BLaER1 (cell line): ENCODE results near the gene AKAP7.
"Not testable (repeated sequence)": the region's sequence is repeated elsewhere in the genome, so short reads cannot be mapped to it uniquely, and the experiment has no call there.

ENCODE experiments used
- H3K27ac ChIP-seq: shearing (Covaris generic); formaldehyde crosslinking; 2 replicates; pipeline ENCODE4 v1.8.1; 2022
- H3K27me3 ChIP-seq: shearing (Covaris generic); formaldehyde crosslinking; 2 replicates; pipeline ENCODE4 v1.8.1; 2022
- H3K36me3 ChIP-seq: shearing (Covaris generic); formaldehyde crosslinking; 2 replicates; pipeline ENCODE4 v1.8.1; 2022
- H3K4me1 ChIP-seq: shearing (Covaris generic); formaldehyde crosslinking; 2 replicates; pipeline ENCODE4 v1.8.1; 2022
- H3K4me2 ChIP-seq: shearing (Covaris generic); formaldehyde crosslinking; 2 replicates; pipeline ENCODE4 v1.8.1; 2022
- H3K4me3 ChIP-seq: shearing (Covaris generic); formaldehyde crosslinking; 2 replicates; pipeline ENCODE4 v1.8.1; 2022
- H3K9ac ChIP-seq: shearing (Covaris generic); formaldehyde crosslinking; 2 replicates; pipeline ENCODE4 v1.8.1; 2022
- H3K9me3 ChIP-seq: shearing (Covaris generic); formaldehyde crosslinking; 2 replicates; pipeline ENCODE4 v1.8.1; 2022
- H4K20me1 ChIP-seq: shearing (Covaris generic); formaldehyde crosslinking; 2 replicates; pipeline ENCODE4 v1.8.1; 2022
- Cebpa-rat ChIP-seq: shearing (Covaris generic); IDR thresholded peaks from 2 replicates; pipeline ENCODE4 v1.8.1; 2022

The AKAP7 gene

GRCh38 chr6:131322125-131322524 is 186.9 kb downstream of the AKAP7 start:
- no peak overlapping the region for H3K4me3 ChIP-seq
- 0 out of 2 replicates have a peak, but pooled peaks cover 2% of the 10 kb centered on the region for H3K9me3 ChIP-seq
- TF ChIP-seq Cebpa-rat: no peak
- H3K4me2 ChIP-seq: no peak overlapping the region
- H3K9ac ChIP-seq: no peak overlapping the region
- H3K27me3 ChIP-seq: no peaks in the 10 kb centered on the region
- no peaks in the 10 kb centered on the region for H3K36me3 ChIP-seq
- H3K27ac ChIP-seq: no peak overlapping the region
- H3K4me1 ChIP-seq: no peaks in the 10 kb centered on the region
- no peaks in the 10 kb centered on the region for H4K20me1 ChIP-seq

GRCh38 chr6:131325669-131326068 is 190.4 kb downstream of the AKAP7 start:
- H3K4me3 ChIP-seq, H3K27me3 ChIP-seq, H3K4me2 ChIP-seq, H3K4me1 ChIP-seq, H3K36me3 ChIP-seq, H3K9me3 ChIP-seq, H3K9ac ChIP-seq, H4K20me1 ChIP-seq, H3K27ac ChIP-seq: not testable (repeated sequence)

- H4K20me1 ChIP-seq, H3K4me1 ChIP-seq, H3K36me3 ChIP-seq, H3K27ac ChIP-seq, H3K4me3 ChIP-seq, H3K4me2 ChIP-seq, H3K27me3 ChIP-seq, H3K9ac ChIP-seq, H3K9me3 ChIP-seq: not testable (repeated sequence)
Measured at GRCh38 chr6:131328727-131329126, 193.5 kb downstream of the AKAP7 start.

GRCh38 chr6:131331151-131331550 is 195.9 kb downstream of the AKAP7 start:
- no peaks in the 10 kb centered on the region for H4K20me1 ChIP-seq
- H3K27ac ChIP-seq: no peak overlapping the region
- no peaks in the 10 kb centered on the region for H3K27me3 ChIP-seq
- no peak overlapping the region for H3K9ac ChIP-seq
- no peaks in the 10 kb centered on the region for H3K36me3 ChIP-seq
- no peaks in the 10 kb centered on the region for H3K9me3 ChIP-seq
- H3K4me2 ChIP-seq: no peak overlapping the region
- H3K4me3 ChIP-seq: no peak overlapping the region
- no peaks in the 10 kb centered on the region for H3K4me1 ChIP-seq
- TF ChIP-seq Cebpa-rat: no peak

GRCh38 chr6:131331873-131332781 is 196.9 kb downstream of the AKAP7 start:
- Histone ChIP-seq H3K4me1 (no peaks in the 10 kb centered on the region), H3K4me3 (no peak overlapping the region), H3K4me2 (no peak overlapping the region), H3K9me3 (no peaks in the 10 kb centered on the region), H3K9ac (no peak overlapping the region), H3K27ac (no peak overlapping the region), H3K27me3 (no peaks in the 10 kb centered on the region), H4K20me1 (no peaks in the 10 kb centered on the region), H3K36me3 (no peaks in the 10 kb centered on the region)
- TF ChIP-seq Cebpa-rat: no peak
